HTR-8/SVneo (cell line): ENCODE results near the gene ARRDC3.
"Not testable (repeated sequence)": the region's sequence is repeated elsewhere in the genome, so short reads cannot be mapped to it uniquely, and the experiment has no call there.

Source experiments
- DNase-seq: peaks from one replicate; pipeline ENCODE4 v3.0.0; 2011; ENCODE audit warnings: low spot score, mixed read lengths; ENCODE audit not compliant: insufficient read length
- FAIRE-seq: peaks from 2 replicates; lab custom pipeline; 2011; peaks lifted over from hg19 to GRCh38; lab: Jason Lieb, UNC

The ARRDC3 gene, protein sequence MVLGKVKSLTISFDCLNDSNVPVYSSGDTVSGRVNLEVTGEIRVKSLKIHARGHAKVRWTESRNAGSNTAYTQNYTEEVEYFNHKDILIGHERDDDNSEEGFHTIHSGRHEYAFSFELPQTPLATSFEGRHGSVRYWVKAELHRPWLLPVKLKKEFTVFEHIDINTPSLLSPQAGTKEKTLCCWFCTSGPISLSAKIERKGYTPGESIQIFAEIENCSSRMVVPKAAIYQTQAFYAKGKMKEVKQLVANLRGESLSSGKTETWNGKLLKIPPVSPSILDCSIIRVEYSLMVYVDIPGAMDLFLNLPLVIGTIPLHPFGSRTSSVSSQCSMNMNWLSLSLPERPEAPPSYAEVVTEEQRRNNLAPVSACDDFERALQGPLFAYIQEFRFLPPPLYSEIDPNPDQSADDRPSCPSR

DNA sequence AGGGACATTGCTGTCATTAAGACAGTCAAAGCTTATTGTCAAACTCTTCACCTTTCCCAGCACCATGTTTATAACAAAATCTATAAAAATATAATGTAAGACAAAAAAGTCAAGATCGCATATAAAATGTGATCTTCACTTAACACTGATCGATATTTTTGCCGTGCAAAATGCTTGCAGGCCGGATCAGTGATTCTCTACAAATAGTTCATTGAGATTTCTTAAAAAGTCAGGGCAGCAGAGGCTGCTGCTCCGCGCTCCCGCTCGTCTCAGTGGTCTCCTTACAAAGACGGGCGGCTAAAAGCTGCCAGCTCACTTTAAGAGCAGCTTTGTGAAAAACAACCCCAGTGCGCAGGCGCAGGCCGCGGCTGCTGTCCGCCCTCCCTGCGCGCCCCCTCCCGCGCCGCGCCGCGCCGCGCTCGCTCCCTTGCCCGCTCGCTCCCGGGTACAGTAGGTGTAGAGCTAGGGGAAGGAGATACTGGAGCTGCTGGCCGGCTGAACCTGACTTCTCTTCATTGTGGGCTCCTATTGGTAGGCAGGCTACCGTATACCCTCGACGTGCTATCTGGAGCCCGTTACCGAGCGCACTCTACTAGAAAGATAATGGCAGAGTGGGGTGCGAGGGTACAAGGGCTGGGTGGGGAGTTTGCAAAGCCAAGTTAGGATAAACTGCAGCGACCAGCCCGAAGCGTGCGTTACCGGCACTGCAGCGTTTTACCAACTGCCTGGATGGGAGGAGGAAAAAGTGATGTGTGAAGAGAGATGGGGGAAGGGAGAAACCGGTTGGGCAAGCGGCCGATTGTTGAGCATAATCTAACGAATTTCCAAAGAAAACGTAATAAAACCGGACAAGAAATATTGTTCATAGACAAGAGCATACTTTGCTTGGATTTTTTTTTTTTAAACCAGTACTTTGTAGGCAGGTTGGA is at the start of gene ARRDC3:
Gene ARRDC3 (minus strand): TSS at position 291 of the 929 bp plus-strand sequence. CDS start 225 bp downstream, at position 66.
- FAIRE-seq, result peak; percentile 94
- DNase-seq, result peak; percentile 85

DNA sequence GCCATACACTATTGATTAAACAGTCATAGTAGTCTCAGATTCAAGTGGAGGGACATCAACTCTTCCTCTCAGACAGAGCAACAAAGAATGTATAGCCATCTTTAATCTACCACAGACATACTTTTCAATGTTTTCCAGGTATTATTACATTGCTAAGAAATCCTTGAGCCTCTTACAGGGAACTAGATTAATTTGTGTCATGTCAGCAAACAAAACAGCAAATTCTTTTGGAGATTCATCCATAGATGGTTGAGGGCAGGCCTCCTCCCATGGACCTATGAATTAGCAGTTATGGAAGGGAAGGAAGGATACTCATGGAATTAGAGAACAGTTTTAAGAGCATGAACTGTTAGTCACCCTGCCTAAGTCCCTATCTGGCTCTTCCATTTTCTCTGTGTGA is 47.8 kb upstream of the ARRDC3 start:
- FAIRE-seq, result no peak
- no peak for DNase-seq

DNA sequence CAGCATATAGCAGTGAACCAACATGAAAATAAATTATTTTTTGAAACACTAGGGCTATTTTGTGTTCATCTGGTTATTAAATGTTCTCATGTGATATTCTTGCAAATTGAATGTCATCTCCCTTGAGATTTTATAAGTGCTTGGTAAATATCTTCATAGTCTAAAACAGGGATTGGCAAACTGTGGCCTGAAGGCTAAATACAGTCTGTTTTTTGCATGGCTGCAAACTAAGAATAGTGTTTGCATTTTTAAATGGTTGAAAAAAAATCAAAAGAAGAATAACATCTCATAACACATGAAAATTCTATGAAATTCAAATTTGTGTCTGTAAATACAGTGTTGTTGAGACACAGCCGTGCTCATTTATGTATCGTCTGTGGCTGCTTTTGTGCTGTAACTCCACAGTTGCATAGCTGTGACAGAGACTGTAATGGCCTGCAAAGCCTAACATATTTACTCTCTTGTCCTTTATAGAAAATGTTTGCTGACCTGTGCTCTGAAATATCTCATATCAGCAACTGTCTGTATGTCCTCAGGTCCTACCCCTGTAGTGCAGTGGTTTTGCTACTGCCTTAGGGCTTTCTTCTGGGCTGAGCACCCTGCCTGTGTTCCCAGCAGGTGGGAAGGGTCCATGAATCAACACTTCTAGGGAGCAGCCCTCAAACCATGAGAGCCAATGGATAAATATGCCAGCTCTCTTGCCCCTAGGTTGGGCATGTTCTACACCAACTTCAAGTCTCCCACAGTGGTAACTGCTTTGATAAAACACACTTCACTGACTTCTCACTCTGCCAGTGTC is 41.7 kb upstream of the ARRDC3 start:
- DNase-seq (no peak), FAIRE-seq (no peak)

DNA sequence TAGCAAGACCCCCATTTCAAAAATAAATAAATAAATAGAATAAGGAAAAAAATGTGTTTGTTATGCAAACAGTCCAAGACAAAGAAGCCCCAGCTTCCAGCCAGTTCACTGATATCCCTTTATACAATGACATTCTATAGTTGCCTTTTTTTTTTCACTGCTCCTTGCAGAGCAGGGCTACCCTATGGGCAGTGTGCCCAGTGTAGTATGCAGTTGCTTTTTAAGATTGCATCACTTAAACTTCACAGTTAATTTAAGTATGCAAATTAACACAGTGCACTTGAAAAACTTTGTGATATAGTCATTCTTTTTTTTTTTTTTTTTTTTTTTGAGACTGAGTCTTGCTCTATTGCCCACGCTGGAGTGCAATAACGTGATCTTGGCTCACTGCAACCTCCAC is 40.8 kb upstream of the ARRDC3 start:
- DNase-seq (no peak), FAIRE-seq (no peak)

DNA sequence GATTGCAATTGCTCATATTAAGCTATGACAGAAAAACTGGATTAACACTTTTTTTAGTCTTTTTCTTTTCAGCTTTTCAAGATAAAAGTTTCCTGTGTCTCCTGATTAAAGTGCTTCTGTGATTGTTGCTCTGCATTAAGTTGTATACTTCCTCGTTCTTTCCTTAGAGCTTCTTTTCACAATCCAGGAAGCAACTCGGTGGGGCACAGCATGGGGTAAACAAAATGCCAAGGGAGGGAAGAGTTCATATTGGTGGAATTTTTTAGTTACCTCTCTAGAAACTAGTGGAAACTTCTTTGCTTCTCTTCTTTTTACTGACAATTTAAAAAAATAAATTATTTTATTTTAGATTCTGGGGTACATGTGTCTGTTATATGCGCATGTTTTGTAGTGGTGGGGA is 37.8 kb upstream of the ARRDC3 start:
- DNase-seq (no peak), FAIRE-seq (no peak)

DNA sequence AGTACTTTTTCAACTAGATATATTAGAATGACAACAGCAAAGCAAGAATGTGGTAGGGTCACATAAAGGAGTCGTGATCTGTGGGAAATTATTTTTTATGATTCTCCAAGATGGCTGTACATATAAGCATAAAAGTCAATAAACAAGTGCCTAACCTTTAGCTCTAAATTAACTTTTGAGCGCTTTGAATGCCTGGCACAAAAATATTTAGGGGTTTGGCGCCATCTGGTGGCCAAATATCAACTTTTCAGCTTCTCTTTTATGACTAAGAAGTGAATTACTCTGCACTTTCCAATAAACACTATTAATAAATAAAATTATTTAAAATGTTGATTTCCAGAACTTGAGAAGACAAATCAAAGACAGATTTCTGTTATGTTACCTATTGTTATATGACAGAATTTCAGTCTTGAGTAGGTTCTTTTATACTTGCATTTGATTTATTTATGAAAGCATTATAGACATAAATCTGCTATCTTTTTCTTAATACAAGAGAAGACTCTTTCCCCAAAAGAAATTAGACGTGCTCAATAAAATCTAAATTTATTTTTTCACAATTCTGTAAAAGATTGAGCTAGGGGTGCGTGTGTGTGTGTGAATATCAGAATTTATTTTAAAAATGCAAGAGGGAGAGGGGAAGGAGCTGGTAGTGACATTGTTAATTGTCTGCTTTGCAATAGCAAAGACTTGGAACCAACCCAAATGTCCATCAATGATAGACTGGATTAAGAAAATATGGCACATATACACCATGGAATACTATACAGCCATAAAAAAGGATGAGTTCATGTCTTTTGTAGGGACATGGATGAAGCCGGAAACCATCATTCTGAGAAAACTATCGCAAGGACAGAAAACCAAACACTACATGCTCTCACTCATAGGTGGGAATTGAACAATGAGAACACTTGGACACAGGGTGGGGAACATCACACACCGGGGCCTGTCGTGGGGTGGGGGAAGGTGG is 36.7 kb upstream of the ARRDC3 start:
- peak; percentile 15 for DNase-seq

DNA sequence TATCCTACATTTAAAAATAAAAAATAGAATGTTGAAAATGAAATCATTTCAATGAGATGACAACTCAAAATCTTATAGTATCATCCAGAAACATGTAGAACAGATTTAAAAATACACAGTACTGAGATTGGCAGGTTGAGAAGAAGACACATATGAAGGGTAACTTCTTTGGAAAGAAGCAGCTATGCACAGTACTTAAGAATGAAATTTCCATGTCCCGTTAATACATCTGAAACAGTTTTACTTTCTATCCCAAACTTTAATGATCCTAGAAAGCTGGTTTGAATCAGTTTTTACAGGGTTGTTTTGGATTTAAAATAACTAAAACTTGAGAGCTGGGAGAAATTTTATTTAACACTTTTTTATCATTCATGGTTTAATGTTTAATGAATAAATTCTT is 36.0 kb upstream of the ARRDC3 start:
- DNase-seq (no peak), FAIRE-seq (no peak)

More for the DNA sequence above, 36.7 kb upstream of the ARRDC3 start:
- FAIRE-seq, result no peak

DNA sequence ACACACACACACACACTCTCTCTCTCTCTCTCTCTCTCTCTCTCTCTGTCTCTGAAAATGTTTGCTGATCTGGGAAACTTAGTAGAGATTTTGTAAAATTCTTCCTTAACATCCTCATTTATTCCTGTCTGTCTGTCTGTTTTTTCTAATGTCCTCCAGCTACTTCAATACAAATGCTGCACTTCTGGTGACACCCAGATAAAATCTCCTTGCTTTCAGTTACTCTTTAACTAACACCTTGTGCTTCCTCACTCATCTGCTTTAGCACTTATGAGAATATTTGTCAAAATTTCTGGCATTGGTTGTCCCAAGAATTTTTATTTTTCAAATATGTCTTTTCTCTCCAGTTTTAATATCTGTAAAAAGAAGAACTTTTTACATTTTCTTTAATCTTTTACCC is 35.0 kb upstream of the ARRDC3 start:
- no peak for DNase-seq
- FAIRE-seq, result no peak

DNA sequence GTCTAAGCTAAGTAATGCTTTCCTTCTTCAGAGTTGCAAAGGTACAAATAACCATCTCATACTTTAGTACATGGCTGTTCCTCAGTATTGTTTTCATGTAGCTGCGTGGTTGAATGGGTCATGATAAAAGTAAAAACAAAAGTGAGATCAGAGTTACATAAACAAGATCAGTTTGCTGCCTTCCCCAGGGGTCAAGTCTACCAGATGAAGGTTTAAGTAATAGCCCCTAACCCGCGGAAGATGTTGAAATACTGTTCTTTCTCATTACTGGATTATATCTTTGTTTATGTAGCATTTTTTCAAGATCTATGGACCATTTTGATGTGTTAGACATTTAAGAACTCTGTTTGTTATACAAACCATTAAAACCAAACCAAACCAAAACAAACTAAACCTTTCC is 34.1 kb upstream of the ARRDC3 start:
- DNase-seq (no peak), FAIRE-seq (no peak)

DNA sequence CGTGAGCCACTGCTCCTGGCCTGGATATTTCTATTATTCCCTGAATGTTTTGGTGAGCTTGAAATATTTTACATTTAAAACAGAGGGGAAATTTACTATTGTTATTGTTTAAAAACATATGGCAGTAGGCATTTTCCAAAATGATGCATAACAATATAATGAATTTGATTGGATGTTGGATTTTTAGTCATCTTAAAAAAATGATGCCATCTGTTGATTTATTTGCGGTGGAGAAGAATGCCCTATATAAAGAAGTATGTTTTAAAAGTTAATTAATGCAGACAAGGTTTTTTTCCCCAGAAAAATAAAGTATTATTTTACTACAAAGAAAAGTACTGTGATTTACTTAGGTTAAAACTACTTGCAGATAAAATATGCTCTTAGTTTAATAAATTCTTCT is 33.4 kb upstream of the ARRDC3 start:
- DNase-seq, result no peak
- FAIRE-seq, result no peak

DNA sequence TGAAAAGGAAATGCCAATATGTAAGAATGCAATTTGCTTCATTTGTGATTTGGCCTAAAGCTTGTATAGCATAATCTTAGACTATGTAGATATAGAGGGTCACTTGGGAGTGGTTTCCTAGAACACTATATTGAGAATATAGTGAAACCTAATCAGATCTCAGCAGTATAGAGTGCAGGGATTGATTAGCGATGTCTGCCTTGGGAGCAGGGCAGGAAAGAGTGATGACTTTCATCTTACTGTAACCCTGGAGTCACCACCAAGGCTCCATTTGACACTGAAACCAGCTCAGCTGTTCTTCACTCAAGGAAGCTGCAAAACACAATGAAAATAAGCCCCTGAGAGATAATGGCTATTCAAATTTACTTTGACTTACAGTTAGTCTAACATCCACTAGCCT is 26.2 kb upstream of the ARRDC3 start:
- DNase-seq, result no peak
- FAIRE-seq, result no peak

DNA sequence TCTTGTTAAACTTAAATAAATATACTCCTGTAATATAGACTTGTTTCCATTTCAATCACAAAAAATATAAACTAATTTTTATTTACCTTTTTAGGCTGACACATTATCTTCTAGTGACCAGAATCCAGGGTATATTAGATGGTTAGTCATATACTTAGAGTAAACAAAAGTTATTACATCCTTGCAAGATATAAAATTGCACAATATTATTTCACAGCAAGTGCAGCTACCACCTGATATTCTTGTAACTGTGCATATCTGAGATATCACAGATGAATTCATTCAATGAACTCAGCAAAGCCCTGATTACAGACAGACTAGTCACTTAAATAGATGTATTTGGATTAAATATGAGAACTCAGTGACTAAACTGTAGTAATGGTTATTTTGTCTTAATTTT is 25.6 kb upstream of the ARRDC3 start:
- no peak for DNase-seq

DNA sequence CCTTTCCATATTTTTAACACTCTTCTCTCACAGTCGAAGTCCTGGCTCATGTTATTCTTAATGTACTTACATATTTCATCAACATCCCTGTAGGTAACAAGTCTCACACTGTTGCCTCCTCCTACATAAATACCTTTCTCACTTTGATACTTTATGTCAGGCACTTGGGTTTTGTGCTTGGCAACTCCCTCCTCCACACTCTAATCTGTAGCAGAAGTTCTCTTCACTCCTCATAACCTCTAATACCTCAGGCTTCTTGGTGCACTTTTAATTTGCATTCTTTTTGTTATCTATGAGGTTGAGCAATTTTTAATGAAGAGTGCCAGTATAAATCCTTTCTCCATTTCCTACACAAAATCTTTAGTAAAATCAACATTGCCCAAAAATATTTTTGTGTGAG is 24.1 kb upstream of the ARRDC3 start:
- DNase-seq, result no peak
- no peak for FAIRE-seq

More for the DNA sequence above, 25.6 kb upstream of the ARRDC3 start:
- no peak for FAIRE-seq

DNA sequence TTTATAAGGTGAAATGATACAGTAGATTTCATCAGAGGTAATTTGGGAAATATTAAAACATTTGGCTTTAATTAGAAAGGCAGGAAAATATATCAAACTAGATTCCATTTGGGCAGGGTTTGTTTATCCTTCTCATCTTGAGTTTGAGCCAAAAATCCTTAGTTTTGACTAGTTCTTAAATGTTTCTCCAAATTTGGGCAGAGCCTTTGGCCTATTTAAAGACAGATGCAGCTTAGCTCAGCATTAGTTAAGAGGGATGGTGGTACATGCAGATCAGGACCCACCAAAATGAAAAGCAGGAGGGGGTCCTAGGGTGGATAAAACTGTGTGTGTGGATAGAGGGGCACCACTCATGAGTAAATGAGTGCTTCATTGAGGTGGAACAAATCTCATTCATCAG is 20.3 kb upstream of the ARRDC3 start:
- FAIRE-seq (no peak), DNase-seq (no peak)

DNA sequence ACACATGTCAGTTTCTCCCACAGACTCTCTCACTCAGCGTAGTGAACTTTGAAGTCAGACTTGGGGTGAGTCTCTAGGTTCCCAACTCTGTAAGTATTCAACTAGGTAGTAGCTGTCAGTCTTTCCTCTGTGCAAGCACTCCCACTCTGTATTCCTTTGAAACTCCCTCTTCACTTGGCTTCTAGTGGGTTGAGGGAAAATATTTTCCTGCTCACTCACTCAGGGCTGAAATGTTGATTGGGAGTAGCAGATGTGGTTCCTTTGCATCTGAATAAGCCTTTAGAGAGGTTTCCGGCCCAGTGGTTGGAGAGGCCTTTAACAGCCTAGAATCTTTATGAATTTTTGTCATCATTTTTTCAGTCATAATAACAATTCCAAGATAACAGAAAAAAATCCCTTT is 18.1 kb upstream of the ARRDC3 start:
- DNase-seq, result no peak
- no peak for FAIRE-seq

DNA sequence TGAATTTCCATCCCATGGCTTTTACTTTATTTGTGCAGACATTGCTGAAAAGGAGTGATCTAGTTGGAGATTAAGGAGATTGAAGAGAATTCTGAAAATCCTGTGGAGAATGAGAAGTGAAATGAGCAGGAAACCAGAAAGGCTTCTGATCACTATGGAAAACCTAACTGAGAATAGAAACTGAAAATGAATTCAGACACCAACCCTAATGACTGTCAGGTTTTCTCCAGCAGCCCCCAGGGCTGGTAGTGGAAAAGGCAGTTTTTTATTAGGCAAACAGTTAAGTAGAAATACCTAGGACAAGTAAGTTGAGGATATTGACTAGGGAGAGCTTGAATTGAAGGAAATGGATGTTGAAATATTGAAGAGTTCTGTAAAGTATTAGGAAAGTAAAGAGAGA is 14.7 kb upstream of the ARRDC3 start:
- FAIRE-seq (no peak), DNase-seq (no peak)

DNA sequence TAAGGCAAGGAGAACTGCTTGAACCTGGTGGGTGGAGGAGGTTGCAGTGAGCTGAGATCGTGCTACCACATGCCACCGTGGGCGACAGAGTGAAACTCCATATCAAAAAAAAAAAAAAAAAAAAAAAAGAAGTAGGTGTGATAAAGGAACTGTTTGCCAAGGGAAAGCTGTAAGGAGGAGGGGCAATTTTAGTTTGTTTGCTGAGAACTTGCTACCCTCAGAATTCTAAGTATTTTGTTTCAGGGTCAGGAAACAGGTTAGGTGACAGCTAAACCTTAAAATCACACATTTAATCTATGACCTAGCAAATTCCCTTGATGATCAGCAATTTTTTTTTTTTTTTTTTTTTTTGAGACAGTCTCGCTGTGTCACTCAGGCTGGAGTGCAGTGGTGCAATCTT is 7.2 kb upstream of the ARRDC3 start:
- no peak for DNase-seq
- FAIRE-seq, result no peak

DNA sequence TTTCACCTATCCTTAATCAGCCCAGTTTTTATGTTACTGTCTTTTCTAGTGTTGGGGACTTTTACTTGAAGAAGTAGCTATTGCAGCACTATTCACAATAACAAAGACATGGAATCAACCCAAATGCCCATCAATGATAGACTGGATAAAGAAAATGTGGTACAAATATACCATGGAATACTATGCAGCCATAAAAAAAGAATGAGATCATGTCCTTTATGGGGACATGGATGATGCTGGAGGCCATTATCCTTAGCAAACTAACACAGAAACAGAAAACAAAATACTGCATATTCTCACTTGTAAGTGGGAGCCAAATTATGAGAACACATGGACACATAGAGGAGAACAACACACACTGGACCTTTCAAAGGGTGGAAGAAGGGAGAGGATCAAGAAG is 6.4 kb upstream of the ARRDC3 start:
- FAIRE-seq, DNase-seq: not testable (repeated sequence)

DNA sequence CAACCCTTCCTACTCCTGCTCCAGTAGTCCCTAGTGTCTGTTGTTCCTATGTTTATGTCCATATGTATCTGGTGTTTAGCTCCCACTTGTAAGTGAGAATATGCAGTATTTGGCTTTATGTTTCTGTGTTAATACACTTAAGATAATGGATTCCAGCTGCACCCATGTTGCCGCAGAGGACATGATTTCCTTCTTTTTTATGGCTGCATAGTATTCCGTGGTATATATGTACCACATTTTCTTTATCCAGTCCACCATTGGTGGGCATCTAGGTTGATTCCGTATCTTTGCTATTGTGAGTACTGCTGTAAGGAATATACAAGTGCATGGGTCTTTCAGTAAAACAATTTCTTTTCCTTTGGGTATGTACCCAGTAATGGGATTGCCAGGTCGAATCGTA is 5.2 kb upstream of the ARRDC3 start:
- DNase-seq (no peak), FAIRE-seq (no peak)
